Adrenal gland (tissue), 12 donors: ENCODE data around the gene ERCC6L. TPM values are rescaled to one million over a fixed set of nuclear protein-coding genes. Genes with fewer than 3 reads are reported as not detected.
"Not testable (repeated sequence)": the region's sequence is repeated elsewhere in the genome, so short reads cannot be mapped to it uniquely, and the experiment has no call there.

ENCODE experiments used
- DNase-seq, 7 donors: peaks; one replicate each; pipeline ENCODE4 v3.0.0-alpha.2; 2019 to 2020
- H3K27ac ChIP-seq, 5 donors: fragments of 200-600 bp; sonication (generic) in 4 of 5; 1 replicate in 3 of 5; 2 replicates in 2 of 5; pipeline versions ENCODE4 v1.5.1 to v1.8.0; 2016 to 2020; ENCODE audit warnings: mild to moderate bottlenecking in 1 of 5
- H3K27me3 ChIP-seq: fragments of 200-600 bp; 2 replicates; pipeline ENCODE4 v1.8.0; 2021
- H3K36me3 ChIP-seq, 2 donors: fragments of 200-600 bp; replicated peaks in 1 of 2; 1 replicate in 1 of 2; 2 replicates in 1 of 2; pipeline versions ENCODE4 v1.5.1 to v1.8.0; 2018 to 2022
- H3K4me1 ChIP-seq, 2 donors: fragments of 200-600 bp; replicated peaks in 1 of 2; 1 replicate in 1 of 2; 2 replicates in 1 of 2; pipeline versions ENCODE4 v1.5.1 to v1.8.0; 2018 to 2021
- H3K4me3 ChIP-seq, 4 donors: fragments of 200-600 bp; sonication (generic) in 3 of 4; one replicate each; pipeline ENCODE4 v1.5.1; 2016 to 2018
- H3K9me3 ChIP-seq, 3 donors: fragments of 200-600 bp; sonication (generic) in 1 of 3; replicated peaks in 1 of 3; 1 replicate in 2 of 3; 2 replicates in 1 of 3; pipeline versions ENCODE4 v1.5.1 to v1.8.0; 2016 to 2021
- POLR2A ChIP-seq, 2 donors: fragments of 450-650 bp; IDR thresholded peaks; one replicate each; pipeline ENCODE4 v1.6.1; 2017; ENCODE audit warnings: antibody characterized with exemption in 2 of 2, mild to moderate bottlenecking in 2 of 2, moderate library complexity in 1 of 2
- WGBS, 4 donors: extraction: QIAGEN DNeasy Blood & Tissue Kit in 2 of 4; methylation state at CpG; one replicate each; pipeline versions ENCODE4 v1.1.5 to v1.1.7; 2013 to 2017; 5-methylcytosine and 5-hydroxymethylcytosine counted together
- intact Hi-C, 2 donors: fragments of 100-400 bp; cut with DNase I; formaldehyde crosslinking; loops; one replicate each; pipeline versions ENCODE4 v1.14.1 to v1.15.0; 2022 to 2023
- polyA plus RNA-seq, 3 donors: library from polyadenylated mRNA; stranded (reverse); fragments of 200-250 nt in 2 of 3; fragments of 350-450 nt in 1 of 3; fragmentation: Illumina TruSeq in 1 of 3; extraction: RNeasy Lipid Tissue Mini Kit (QIAGEN cat#74804) in 1 of 3; gene quantifications; one replicate each; pipeline ENCODE4 v1.2.3, GENCODE V29; 2013 to 2014
- total RNA-seq, 9 donors: library from RNA; depleted of rRNA in 4 of 9; stranded (reverse); fragments of >200 nt in 4 of 9; fragments of 120-200 nt in 1 of 9; fragmentation: NEBNext Ultra II Directional in 1 of 9; extraction: Animal tissue kit (Norgen Biotek cat#: 25700) in 1 of 9; gene quantifications; one replicate each; pipeline versions ENCODE4 v1.1.0 to v1.2.4, GENCODE V29; 2013 to 2023
- TF ChIP-seq, protein P1 (sequence below), 6 experiments: fragments of 450-650 bp in 4 of 6; fragments of 200-600 bp in 2 of 6; sonication (generic) in 1 of 6; IDR thresholded peaks; 1 replicate in 5 of 6; 2 replicates in 1 of 6; pipeline versions ENCODE4 v1.5.1 to v1.8.0; 2016 to 2021; ENCODE audit warnings: antibody characterized with exemption in 6 of 6, mild to moderate bottlenecking in 2 of 6, moderate library complexity in 1 of 6
- donor health status: healthy with polysubstance abuse.
- donor health status: Bipolar disorder and iron deficiency.
- donor health status: DM: yes; HTN: yes; CAD: no.
- donor health status: DM: no; HTN: no; CAD: no.
- donor health status: DM: no; HTN: no; CAD: no.
- donor health status: DM: yes; HTN: yes; CAD: no.

ERCC6L gene
- total and polyA plus RNA-seq, 12 donors: 0.08 to 1.8 (median 0.15) TPM; not detected in 4

DNA sequence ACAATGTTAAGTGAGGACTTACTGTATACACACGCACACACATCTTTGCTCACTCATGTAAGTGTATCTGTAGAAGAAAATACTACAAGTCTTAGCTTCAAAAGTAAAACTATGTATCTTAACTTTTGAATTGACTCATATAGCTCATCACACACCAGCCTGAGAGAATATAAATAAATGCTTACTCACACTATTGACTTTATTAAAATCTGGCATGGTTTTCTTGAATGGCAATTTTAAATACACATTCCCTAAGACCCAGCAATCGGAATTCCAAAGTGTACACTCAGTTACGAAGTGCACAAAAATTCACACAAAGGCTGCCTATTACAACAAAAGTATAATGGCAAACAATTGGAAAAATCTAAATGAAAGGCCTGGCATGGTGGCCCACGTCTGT is 2.0 kb downstream of the ERCC6L start:
- H3K27me3 ChIP-seq: peaks cover 6% of the 10 kb centered on the region
- DNase-seq: no peak
- intact Hi-C loops: no loop called here
- no peaks in the 10 kb centered on the region for H3K36me3 ChIP-seq
- WGBS, 4 donors: 78 to 93% (median 87%) methylated on average over 4 of the region's 4 CpGs
- H3K4me1 ChIP-seq: no peaks in the 10 kb centered on the region
- H3K9me3 ChIP-seq: no peaks in the 10 kb centered on the region
- TF ChIP-seq, protein P1, sequence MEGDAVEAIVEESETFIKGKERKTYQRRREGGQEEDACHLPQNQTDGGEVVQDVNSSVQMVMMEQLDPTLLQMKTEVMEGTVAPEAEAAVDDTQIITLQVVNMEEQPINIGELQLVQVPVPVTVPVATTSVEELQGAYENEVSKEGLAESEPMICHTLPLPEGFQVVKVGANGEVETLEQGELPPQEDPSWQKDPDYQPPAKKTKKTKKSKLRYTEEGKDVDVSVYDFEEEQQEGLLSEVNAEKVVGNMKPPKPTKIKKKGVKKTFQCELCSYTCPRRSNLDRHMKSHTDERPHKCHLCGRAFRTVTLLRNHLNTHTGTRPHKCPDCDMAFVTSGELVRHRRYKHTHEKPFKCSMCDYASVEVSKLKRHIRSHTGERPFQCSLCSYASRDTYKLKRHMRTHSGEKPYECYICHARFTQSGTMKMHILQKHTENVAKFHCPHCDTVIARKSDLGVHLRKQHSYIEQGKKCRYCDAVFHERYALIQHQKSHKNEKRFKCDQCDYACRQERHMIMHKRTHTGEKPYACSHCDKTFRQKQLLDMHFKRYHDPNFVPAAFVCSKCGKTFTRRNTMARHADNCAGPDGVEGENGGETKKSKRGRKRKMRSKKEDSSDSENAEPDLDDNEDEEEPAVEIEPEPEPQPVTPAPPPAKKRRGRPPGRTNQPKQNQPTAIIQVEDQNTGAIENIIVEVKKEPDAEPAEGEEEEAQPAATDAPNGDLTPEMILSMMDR (IDR thresholded peaks at IDR 0.05): no peak
- no peak for TF ChIP-seq POLR2A (IDR thresholded peaks at IDR 0.05)
- H3K4me3 ChIP-seq: no peak overlapping the region
- no peak overlapping the region for H3K27ac ChIP-seq

DNA sequence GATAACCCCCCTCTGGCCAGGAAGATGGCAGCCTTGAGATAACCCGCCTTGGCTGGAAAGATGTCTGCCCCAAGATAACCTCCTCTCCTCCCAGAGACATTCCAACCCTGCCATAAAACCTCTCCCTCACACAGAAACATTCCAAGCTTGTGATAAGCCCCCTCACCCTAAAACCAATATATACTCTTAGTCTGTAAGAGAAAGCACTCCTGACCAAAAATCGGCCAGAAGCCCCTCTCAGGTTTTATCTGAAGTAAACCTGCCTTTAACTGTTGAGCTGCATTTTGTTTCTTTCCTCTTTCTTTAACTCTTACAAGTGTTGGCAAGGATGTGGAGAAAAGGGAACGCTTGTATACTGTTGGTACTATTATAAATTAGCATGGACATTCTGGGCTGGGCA is 8.5 kb downstream of the ERCC6L start:
- H3K27ac ChIP-seq: no peak overlapping the region
- H3K4me3 ChIP-seq: no peak overlapping the region
- WGBS, 4 donors: 84 to 99% (median 91%) methylated on average over 2 to 3 of the region's 3 CpGs
- DNase-seq: no peak
- no peaks in the 10 kb centered on the region for H3K9me3 ChIP-seq
- no peaks in the 10 kb centered on the region for H3K27me3 ChIP-seq
- H3K36me3 ChIP-seq: no peaks in the 10 kb centered on the region
- intact Hi-C loops: no loop called here
- no peaks in the 10 kb centered on the region for H3K4me1 ChIP-seq
- no peak for TF ChIP-seq POLR2A (IDR thresholded peaks at IDR 0.05)
- TF ChIP-seq, protein P1 (IDR thresholded peaks at IDR 0.05): no peak

DNA sequence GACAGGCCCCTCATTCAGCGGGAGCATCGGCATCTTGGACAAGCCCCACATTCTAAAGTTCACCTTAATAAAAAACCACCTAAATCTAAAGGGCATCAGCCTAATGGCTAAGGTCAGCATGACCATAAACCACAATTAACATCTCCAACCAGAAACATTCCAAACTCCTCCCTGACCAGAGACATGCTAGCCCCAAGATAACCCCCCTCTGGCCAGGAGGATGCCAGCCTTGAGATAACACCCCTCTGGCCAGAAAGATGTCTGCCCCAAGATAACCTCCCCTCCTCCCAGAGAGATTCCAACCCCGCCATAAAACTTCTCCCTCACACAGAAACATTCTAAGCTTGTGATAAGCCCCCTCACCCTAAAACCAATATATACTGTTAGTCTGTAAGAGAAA is 18.5 kb downstream of the ERCC6L start:
- H3K4me3 ChIP-seq, H3K9me3 ChIP-seq, H3K27me3 ChIP-seq, H3K4me1 ChIP-seq, H3K27ac ChIP-seq, DNase-seq, intact Hi-C loops, H3K36me3 ChIP-seq: not testable (repeated sequence)
- WGBS, 4 donors: 91 to 100% (median 95%) methylated on average over 3 of the region's 3 CpGs

DNA sequence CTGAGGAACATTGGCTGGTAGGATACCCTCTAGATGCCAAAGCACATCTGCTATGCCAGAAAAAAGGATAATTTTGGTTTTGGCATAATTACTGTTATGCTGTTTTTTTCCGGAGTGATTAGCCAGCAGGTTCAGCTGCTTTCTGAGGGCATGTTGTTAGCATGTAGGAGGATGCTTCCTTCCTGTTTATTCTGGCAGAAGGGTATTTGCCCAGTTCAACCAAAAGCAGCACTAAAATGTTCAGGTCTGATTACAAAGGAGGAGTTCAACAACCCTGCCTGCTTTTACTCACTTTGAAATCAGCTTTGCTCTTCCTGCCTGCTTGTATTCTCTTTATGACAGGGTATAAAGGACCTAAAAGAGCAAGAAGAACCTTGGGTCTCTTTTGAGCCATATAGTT is 21.9 kb downstream of the ERCC6L start:
- Histone ChIP-seq H3K9me3 (no peaks in the 10 kb centered on the region), H3K4me3 (no peak overlapping the region), H3K36me3 (no peaks in the 10 kb centered on the region), H3K27ac (no peak overlapping the region), H3K27me3 (no peaks in the 10 kb centered on the region), H3K4me1 (no peaks in the 10 kb centered on the region)
- DNase-seq: no peak
- 58 to 82% (median 70%) methylated on average over 1 of the region's 1 CpG for WGBS, 4 donors
- TF ChIP-seq POLR2A (IDR thresholded peaks at IDR 0.05): no peak
- TF ChIP-seq, protein P1 (IDR thresholded peaks at IDR 0.05): no peak
- intact Hi-C loops: no loop called here

DNA sequence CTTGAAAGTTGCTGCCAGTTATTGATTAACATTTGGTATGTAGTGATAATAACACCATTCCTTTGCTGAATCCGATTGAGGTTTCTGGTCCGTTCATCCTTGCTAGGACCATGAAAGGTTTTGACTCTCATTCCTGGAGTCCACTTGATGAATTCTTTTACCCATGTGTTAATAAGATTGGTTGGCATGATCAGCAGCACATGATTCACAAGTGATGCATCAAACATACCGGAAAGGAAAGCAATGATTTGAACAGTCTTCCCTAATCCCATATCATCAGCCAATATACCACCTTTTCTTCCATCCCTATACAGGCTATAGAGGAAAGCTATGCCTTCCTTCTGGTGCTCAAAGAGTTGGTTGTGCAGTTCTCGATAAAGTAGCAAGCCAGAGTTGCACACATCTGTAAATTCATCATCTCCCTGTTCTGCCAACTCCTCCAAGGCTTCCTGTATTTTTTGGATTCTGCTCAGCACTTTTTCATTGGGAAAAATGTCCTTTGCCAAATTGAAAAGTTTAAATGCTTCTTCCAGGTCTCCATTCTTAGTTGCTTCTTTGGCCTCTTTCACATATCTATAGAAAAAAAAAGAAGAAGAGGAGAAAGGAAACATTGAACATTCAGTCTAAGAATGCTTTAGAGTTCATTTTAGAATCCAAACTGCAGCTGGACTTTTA is 30.6 kb downstream of the ERCC6L start:
- H3K36me3 ChIP-seq: no peaks in the 10 kb centered on the region
- intact Hi-C loops: no loop called here
- no peaks in the 10 kb centered on the region for H3K27me3 ChIP-seq
- no peak overlapping the region for H3K27ac ChIP-seq
- no peak for DNase-seq
- no peaks in the 10 kb centered on the region for H3K4me1 ChIP-seq
- 86 to 94% (median 91%) methylated on average over 2 to 4 of the region's 4 CpGs for WGBS, 4 donors
- H3K4me3 ChIP-seq: no peak overlapping the region
- TF ChIP-seq, protein P1 (IDR thresholded peaks at IDR 0.05): no peak
- no peak for TF ChIP-seq POLR2A (IDR thresholded peaks at IDR 0.05)
- H3K9me3 ChIP-seq: no peaks in the 10 kb centered on the region
